ENCODE measurements around the gene MUC13.
A peak's percentile ranks its signal among the peaks of the same experiment; 100 is the strongest.

The MUC13 gene

DNA sequence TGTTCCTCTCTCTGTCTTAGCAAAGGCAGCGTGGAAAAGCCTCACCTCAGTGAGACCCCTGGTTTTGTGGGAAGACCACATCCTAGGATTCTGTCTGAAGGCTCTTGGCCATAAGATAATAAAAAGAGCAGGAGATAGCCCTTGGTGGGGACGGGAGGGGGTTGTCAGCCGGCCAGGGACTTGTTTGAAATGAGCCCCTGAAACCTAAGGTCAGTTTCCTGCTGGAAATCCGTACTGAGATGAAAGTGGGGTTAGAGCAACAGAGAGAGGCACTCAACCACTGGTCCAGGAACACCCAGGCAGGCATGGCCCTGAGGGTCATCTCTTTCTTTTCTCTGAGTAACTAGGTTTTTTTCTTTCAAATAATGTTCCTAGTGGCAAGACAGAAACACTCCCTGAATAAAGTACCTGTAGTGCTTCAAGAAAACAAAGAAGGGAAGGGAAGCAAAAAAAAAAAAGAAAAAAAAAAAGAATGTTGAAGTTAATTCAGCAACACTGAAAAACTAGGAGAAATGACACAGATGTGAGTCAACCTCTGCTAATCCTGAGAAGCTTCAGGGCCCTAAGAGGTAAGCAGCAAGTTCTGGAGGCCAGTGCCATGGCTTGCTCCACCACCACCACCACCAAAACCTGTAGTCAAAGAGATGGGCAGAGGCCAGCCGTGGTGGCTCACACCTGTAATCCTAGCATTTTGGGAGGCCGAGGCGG, 50.6 kb downstream of the MUC13 start:
- DNase-seq, result no peak
- in situ Hi-C loops (cut with MboI; ENCODE audit: low pct_unique_long_range_greater_than_20kb, low sequenced_read_pairs), result no loop called here

DNA sequence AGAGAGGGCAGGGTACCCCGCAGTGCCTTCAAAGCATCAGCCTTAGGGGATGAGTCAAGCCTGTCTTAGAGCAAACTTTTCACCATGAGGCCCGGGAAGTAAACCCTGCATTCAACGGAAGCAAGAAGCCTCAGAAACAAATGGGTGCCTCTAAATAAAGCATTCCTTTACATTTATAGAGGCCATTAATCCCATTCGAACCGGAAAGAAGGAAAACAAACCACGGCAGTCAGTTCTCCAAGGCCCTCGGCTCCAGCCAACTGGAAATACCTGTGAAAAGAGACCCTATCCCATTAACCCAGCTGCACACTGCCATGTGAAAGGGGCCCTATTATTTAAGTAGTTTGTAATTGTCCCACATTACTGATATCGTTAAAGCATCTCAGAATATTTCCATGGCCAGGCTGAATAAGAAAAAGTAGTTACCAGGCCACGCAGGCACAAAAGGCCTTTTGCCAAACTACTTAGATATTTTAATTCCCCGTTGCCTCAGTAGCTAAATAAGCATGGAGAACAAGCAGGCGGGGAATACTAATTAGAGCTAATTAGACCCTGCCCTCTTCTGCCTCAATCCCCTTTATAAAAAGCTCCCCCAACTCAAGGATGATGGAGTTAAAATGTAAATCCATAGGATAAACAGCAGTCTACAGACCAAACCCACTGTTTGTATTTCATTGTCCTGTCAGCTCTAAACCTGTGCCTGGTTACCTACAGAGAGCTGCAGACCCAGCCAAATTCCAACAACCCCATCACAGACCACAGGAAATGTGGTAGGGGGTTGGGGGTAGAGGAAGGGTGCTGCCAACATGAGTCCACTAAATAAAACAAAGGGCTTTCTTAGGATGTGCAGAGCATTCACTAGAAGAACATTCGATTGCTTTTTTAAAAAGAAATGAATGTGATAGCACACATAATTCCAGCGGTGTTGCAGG, 51.5 kb downstream of the MUC13 start:
- no peak for DNase-seq
- in situ Hi-C loops (cut with MboI; ENCODE audit: low pct_unique_long_range_greater_than_20kb, low sequenced_read_pairs), result no loop called here

DNA sequence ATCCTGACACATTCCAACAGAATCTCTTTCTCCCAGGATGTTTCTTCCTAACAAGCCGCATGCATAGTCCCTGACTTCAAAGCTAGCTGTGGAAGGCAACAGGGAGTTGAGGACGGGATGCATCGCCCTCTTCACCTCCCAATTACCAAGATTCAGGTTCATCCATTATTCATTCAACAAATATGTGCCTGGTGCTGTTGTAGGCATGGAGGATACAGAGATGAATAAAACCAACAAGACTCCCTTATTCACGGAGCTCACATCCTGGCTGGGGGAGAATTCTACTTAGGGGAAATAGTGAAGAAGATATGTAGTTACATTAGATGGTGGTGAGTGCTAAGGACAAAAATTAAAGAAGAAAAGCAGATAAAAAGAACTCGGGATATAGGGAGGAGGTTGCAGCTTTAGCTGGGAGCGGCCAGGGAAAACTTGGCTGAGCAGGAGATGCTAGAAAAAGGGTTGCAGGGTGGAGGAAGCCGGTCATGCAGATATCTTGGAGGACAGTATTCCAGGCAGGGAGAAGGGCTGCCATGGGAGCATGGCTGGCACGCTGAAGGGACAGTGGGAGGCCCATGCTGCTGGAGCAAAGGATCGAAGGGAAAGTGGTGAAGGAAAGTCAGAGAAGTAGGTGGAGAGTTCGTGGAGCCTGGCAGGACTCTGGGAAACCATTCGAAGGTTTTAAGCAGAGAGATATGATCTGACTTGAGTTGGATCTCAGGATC, 52.4 kb downstream of the MUC13 start:
- in situ Hi-C loops (cut with MboI; ENCODE audit: low pct_unique_long_range_greater_than_20kb, low sequenced_read_pairs), result no loop called here
- no peak for DNase-seq

DNA sequence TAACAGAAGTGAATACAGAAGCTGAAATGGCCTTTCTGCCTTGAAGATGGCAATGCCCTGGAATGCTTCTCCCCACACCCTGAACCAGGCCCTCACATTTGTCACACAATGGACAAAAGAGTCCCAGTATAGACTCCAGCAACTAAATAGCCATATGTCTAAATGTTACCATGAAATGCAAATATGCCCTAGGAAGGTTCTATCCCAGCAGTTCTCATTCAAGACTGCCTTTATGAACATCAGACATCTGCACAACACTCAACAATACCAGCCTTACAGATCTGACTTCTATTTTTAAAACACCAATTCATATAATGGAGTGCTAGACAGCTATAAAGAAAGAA, 55.2 kb downstream of the MUC13 start:
- in situ Hi-C loops (cut with MboI; ENCODE audit: low pct_unique_long_range_greater_than_20kb, low sequenced_read_pairs), result no loop called here
- DNase-seq, result no peak

DNA sequence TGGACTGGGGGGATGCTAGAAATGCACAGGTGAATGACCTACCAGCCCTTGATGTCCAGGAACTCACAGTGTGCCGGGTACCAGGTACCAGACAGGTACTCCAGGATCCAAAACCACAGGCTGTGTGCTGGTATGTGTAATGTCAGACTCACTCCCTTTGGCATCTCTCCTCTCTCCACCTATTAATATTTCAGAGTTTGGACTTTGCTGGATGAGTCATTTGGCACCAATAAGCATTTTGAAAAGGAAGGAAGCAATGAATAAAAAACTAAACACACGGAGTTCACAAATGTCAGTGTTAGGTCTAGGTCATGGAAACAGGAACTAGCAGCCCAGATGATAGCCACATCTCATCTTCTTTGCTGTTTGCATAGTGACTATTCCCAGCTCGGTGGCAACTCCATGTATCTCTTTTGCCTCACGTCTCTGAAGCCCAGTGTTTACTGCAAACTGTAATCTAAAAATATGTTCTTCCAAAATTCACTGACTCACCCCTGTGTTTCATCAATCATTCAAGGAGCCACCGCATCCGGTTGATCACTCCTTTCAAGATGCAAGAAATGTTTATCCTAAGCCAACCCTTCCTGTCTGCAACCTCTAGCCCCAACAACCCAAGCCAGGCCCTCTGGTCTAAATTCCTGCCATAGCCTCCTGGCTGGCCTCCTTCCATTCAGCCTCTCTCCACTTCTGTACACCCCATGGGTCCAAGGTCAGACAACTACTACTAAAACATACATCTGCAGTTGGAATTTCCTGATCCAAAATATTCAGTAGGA, 55.8 kb downstream of the MUC13 start:
- in situ Hi-C loops (cut with MboI; ENCODE audit: low pct_unique_long_range_greater_than_20kb, low sequenced_read_pairs), result no loop called here
- peak; percentile 32 for DNase-seq

DNA sequence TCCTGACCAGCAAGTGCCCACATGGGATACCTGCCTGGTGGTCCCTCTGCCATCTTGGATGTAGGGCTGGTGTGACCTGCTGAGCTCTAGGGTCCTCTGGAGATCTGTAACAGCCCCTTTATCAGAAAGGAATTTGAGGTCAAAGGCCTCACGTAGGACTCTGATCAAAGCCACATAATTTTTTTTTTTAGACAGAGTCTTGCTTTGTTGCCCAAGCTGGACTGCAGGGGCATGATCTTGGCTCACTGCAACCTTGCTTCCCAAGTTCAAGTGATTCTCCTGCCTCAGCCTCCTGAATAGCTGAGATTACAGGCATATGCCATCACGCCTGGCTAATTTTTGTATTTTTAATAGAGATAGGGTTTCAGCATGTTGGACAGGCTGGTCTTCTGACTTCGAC, 56.9 kb downstream of the MUC13 start:
- no peak for DNase-seq
- in situ Hi-C loops (cut with MboI; ENCODE audit: low pct_unique_long_range_greater_than_20kb, low sequenced_read_pairs), result no loop called here

DNA sequence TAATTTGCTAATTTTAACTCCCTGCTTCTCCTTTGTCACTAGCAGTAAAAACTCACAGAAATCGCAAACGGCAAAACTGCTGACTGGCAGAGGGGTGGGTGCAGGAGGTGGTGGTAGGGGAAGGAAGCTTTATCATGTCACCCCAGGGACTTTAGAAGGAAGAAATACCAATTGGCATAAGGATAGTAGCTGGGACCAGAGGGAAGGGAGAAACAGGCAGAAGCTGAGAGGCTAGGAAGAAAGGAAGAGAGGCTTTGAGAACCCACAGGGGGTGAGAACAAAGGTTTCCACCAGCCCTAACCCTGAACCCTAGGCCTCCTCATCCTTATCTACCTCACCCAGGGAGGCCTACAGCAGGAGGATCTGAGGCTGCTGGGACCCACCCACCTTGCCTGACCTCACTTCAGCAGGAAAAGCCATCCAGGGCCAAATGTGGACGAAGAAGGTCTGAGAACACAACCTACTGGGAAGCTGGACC, 58.1 kb downstream of the MUC13 start:
- in situ Hi-C loops (cut with MboI; ENCODE audit: low pct_unique_long_range_greater_than_20kb, low sequenced_read_pairs), result no loop called here
- no peak for DNase-seq

DNA sequence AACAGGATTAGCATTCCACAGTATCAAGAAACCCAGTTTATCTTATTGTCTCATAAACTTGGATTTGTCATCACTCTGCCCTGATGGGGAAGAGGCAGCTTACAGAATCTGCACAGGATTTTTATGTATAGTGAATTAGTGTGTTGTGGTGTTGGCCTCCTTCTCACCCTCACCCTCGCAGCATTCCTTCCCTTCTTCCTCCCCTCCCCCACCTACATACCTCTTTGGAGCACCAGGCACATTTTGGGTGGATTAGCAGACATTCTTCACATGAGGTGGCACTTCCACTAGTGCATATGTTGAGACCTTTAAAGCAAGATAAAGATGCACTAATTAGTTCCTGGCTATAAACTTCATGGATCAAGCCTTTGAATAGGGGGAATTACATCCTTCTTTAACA, 61.3 kb downstream of the MUC13 start:
- in situ Hi-C loops (cut with MboI; ENCODE audit: low pct_unique_long_range_greater_than_20kb, low sequenced_read_pairs), result no loop called here
- DNase-seq, result no peak

DNA sequence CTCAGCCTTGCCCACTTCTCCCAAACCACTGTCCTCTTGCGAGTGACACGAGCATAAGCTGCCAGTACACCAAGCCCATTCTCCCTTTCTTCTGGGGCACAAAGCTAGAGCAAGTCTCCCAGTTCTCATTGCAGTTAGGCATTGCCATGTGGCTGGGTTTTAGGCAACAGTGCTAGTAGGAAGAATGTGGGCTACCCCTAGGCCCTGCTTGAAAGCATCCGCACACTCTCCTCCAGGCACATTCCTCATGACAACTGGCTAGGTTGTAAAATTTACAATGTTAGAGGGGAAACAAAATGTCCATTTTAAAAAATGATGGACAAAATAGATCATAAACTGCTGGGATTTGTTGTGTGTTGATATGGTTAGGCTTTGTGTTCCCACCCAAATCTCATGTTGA, 67.0 kb downstream of the MUC13 start:
- in situ Hi-C loops (cut with MboI; ENCODE audit: low pct_unique_long_range_greater_than_20kb, low sequenced_read_pairs), result no loop called here

DNA sequence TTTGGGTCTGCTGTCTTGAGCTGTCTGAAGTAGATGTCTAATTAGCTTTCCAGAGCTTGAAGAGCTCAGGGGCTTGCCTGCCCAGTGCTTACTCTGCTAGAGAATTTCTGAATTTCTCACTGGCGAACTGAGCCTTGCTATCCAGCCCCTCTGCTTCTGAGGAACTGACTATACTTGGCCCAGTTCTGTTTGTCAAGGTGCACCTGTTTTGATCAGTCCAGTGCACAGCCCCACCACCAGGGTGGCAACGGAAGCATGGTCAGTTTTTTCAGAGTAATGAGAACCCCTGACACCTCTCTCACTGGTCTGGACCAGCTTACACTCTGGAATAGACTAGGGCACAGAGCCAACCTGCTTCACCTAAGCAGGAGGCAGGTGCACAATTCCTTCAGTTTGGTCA, 72.5 kb downstream of the MUC13 start:
- in situ Hi-C loops (cut with MboI; ENCODE audit: low pct_unique_long_range_greater_than_20kb, low sequenced_read_pairs), result no loop called here

More for the DNA sequence above, 67.0 kb downstream of the MUC13 start:
- DNase-seq, result no peak

DNA sequence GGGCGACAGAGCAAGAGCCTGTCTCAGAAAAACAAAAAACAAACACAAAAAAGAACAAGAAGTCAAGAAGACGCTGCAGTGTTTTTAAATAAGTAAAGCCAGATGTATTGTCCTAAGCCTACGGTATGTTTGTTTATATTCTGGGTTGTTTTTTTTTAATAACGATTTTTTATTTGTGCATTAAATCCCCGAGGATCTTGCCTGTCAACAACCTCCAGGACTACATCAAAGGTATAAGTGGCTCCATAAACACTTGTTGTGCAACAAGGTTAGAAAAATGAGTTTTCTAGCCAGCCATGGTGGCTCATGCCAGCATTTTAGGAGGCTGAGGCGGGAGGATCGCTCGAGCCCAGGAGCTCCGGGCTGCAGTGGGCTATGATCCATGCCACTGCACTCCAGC, 73.5 kb downstream of the MUC13 start:
- DNase-seq, result no peak
- in situ Hi-C loops (cut with MboI; ENCODE audit: low pct_unique_long_range_greater_than_20kb, low sequenced_read_pairs), result no loop called here

More for the DNA sequence above, 72.5 kb downstream of the MUC13 start:
- DNase-seq, result no peak

DNA sequence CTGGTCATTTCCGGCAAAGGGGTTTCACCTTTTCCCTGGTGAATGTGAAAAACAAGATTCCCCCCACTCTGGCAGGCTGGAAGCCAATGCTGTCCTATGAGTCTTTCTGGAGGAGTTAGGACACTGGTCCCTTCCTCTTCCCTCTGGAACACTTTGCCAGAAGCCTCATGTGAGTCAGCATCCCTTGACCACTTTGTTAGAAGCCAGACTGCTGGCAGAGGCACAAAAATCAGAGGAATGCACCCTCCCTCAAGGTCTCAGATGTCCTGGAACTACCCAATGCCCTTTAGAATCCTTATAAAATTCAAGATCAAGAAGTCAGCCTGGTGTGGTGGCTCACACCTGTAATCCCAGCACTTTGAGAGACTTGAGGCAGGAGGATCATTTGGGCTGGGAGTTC, 74.0 kb downstream of the MUC13 start:
- in situ Hi-C loops (cut with MboI; ENCODE audit: low pct_unique_long_range_greater_than_20kb, low sequenced_read_pairs), result no loop called here
- DNase-seq, result no peak

DNA sequence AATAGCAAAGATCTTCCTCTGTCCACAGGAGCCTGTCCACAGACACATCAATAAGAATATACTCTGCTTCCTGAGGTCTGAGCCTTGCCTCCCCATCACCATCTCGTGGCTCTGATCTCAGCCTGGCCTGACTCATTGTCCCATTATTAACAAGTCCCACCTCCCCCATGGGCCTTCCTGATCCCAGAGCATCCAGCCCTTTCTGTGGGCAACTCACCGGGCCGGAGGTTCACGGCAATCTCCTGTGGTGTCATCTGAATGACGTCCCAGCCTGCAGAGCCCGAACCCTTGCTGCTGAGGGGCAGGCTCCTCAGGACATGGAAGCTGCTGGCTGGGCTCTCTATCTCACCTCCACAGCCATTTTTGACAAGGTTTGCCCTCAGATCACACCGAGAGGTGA, 75.5 kb downstream of the MUC13 start:
- in situ Hi-C loops (cut with MboI; ENCODE audit: low pct_unique_long_range_greater_than_20kb, low sequenced_read_pairs), result no loop called here
- DNase-seq, result no peak

DNA sequence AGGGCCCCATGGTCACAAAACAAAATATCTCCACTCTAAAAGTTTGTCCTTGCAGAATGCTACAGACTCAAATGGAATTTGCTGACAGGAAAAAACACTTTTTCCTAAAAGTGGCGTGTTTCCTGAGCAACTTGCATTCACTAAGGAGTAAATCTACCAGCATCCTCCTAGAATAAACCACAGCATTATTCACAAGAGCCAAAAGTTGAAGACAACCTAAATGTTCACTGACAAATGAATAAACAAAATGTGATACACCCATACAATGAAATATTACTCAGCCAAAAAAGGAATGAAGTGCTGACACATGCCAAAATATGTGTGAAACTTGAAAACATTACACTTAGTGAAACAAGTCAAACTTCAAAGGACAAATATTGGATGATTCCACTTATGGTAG, 76.3 kb downstream of the MUC13 start:
- in situ Hi-C loops (cut with MboI; ENCODE audit: low pct_unique_long_range_greater_than_20kb, low sequenced_read_pairs), result no loop called here
- DNase-seq, result no peak

DNA sequence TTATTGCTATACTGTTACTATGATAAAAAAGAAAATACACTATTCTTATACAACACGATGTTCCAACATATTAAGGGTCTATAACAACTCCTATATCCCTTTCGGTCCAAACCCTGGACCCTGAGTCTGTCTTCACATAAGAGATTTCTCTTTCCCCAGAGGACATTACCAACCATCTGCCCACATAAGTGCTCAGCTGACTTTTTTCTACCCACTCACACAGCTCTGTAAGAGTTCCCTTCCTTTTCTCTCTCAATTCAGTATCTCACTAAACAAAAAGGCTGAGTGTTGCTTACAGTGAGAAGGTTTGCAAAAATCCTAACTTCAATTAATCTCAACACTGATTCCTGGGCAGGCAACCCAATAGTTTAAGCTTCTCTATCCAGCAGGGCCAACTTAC, 77.9 kb downstream of the MUC13 start:
- in situ Hi-C loops (cut with MboI; ENCODE audit: low pct_unique_long_range_greater_than_20kb, low sequenced_read_pairs), result no loop called here
- DNase-seq, result no peak
